GM21367 (cell line): ENCODE results near the gene STYXL2.

ENCODE experiments used
- ATAC-seq: cut with Tn5 transposase; IDR thresholded peaks from one replicate; pipeline ENCODE4 v1.9.1; 2021; ENCODE audit not compliant: unreplicated experiment

STYXL2 gene

DNA sequence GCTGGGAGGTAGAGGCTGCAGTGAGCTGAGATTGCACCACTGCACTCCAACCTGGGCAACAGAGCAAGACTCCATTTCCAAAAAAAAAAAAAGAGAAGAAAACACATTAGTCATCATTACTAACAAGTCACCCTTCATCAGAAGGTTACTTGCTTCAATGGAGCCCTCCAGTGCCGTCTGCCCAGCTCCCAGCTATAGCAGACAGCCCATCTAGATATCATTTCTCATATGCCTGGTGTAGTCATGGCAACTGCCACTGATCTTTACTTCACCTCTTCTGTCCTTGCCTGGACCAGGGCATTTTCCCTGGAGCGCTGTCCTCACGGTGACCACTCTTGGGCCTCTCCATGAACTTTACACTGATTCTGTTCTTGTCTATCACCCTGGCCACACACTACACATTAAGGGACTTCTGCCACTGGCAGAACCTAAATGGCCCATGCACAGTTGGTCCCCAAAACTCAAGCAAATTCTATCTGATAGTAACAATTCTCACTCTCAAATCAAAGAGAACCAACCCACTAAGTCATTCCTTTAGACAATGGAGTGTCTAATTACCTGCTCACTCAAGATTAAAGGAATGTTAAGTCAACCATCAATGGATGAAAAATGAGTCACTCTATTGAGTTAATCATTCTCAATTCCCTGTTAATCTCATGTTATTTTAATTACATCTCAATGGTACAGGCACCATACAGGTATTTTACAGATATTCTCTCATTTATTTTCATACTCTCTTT lies 16.6 kb upstream of the STYXL2 start:
- no peak for ATAC-seq

DNA sequence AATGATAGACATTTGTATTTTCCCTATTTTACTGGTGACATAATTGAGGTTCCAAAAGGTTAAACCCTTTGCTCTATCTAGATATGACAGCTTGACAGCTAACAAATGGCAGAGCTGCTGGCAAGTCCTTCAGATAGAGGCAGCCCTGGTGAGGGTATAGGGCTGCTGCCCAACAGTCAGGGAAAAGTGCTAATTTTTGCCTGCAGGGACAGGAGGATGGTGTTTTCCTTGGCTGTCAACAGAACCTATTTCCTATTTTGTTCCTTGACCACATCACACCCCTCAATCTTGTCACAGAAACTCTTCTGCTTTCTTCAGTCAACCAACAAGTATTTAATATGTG lies 16.0 kb upstream of the STYXL2 start:
- no peak for ATAC-seq

DNA sequence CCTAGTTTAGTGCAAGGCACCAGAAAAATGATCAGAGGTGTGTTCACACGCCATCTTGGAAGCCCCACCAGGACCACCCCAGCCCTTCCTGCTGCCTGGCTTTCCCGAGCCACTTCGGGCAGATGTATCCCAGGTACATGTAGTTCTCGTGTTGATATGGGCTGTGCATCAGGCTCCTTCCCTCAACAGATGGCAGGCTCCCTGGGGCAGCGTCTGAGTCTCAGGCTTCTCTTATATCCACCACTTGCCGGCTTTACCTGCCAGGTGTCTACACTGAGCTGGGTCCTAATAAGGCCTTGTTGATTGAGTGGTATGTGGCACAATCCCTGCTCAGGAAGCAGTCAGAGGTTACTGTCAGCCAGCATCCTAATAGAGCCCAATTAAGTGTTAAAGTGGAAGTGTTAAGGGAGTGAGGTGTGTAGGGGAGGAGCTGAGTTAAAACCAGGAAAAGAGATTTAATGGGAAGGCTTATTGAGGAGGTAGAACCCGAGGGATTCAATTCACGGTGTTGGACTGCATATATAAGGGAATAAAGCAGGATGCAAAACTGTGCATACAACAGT lies 12.2 kb upstream of the STYXL2 start:
- ATAC-seq: no peak

DNA sequence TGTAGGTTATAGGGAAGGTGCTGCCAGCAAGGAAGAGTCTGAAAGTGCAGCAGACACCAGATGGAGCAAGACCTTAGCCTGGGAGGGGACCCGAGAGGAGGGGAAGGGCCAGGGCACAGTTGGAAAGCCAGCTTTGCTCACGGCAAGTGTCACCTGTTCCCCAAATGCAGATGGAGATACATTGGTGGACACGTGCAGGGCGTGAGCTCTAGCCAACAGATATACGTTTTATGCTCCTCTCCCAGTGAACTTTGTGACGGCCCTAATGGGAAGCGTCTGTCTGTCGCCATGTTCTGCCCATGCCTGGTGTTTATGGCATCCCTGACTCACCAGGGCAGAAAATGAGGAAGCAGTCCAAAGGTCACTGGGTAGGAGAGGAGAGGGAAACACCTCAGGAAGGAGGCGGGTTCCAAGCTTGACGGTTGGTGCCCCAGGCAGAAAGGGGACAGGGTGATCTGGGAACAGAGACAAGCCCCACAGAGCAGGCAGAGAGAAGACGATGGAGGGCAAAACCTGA lies 11.3 kb upstream of the STYXL2 start:
- no peak for ATAC-seq

DNA sequence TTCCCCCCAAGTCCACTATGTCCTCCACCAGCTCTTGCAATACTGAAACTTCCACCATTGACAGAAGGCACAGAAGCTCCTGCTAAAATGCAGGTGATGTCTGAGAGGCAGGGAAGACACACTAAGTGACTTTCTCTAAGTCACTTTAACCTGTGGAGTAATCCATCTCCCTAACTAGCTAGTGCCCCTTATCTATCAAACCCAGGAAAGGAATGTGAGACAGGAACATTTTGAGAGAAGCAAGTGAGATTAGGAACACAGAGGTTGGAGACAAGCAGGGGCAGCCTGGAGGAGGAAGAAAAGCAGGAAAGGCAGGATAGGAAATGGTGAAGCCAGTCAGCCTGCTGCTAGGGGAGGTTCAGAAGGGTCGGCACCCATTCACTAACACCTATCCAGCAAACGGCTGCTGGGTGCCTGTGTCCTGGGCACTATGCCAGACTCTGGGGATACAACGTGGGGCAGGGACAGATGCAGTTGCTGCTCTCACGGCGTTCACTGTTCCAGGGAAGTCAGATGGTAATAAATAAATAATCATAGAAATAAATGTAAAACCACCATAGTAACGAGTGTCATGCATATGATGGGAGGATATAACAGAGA lies 10.7 kb upstream of the STYXL2 start:
- no peak for ATAC-seq

DNA sequence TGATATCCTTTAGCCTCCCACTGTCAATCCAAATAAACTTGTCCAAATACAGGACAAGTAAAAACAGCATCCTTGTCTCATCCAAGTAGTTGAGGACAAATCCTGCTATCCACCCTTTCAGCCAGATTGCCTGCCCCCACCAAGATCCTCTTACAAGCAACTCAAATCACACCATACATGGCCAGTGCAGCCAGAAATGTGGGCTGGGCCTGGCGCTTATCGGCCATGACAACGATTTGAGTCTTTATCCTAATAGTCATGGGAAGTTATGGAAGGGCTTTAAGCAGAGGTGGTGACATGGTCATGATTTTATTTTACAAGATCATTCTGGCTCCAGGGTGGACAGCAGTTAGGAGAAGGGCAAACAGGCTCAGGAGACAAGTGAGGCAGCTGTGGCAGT lies 10.0 kb upstream of the STYXL2 start:
- no peak for ATAC-seq

DNA sequence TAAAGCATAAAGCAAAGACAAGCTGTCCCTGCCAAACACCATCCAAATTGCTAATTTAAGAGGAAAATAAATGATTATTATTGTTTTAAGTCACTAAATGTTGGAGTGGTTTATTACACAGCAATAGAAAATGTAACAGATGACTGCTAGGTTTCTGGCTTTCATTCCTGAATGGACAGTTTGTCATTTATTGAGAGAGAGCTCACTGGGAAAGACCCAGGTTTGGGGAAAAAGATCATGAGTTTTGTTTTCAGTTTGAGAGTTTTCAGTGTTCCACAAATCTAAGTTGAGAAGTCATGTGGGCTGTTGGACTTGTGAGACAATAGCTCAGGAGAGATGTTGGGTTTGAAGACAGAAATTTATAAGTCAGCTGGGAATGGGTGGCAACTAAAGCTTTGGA lies 9.1 kb upstream of the STYXL2 start:
- no peak for ATAC-seq

DNA sequence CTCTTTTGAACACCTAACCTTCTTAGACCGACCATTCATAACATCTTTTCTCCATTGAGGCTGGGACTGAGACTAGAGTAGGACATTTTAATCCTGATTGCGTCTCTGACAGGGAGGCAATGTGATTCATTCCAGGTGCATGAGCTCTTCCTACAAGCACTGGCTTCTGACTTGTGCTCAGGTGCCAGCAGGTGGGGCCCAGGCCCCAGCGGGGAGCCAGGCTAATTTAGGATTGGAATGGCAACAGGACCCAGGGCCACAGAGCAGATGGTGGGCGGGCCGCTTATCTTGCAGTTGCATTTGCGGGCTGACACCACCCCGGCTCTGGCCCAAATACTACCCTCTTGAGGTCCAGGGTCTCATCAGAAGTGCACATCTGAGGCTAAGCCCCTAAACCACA lies 7.8 kb upstream of the STYXL2 start:
- no peak for ATAC-seq

DNA sequence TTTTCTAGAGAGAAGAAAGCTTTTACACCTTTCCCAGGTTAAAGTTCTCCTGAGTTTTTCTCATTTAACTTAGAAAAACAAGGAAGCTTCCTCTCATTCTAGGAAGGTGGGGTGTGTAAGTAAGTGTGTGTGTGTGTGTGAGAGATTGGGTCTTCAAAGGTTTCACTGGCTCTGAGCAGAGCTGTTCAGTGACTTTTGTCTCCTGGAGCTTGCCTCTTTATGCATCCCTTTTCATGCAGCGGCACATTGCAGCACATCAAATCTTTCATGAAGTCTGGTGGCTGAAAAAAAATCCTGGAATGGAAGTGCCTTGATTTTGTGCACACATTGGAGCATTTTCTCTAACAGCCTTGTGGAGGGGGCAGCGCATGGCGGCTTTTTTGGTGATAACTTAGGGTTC lies 7.1 kb upstream of the STYXL2 start:
- no peak for ATAC-seq

DNA sequence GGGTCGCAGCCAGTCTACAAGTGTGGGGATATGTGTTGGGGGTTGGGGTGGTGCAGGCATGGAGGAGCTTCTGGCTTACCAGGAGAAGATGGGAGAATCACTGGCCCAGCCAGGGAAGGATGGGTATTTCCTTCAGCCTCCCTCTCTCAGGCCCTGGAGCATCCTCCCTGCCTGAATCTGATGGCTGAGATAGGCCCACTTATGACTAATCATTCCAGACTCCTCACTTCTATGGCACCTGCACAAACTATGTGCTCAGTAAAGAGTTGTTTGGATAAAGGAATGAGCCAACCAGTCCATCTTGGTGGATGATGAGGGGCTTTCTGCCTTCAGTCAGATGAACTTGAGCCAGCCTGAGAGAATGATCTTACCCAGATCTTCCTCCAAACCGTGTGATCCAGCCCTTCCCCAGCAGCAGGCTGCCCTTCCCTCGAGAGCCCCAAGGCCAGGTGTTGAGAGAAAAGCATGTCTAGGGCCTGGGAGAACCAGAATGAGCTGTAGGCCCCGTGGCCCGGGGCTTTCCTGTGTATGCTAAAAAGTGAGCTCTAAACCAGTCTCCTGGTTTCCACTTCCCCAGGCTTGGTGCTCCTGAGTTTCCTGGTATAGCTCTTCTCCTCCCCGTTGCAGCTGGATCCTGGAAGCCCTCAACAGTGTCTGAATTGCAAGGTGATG lies 5.0 kb upstream of the STYXL2 start:
- ATAC-seq: no peak

DNA sequence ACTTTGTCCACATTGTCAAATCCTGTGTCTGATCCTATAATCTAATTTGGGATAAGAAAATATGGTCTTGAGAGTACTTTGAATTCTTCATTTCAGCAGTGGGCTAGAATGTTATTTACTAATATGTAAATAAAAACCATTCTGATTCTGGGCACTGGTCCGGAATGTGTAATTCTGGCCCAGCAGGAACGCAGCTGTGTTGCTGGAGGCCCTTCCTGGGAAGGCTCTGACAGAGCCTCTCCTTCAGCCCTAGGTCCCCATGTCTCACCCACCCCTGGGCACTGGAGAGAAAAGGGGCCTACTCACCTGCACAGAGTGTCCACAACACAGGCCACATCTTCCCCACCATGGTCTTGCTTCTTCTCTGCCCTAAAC lies 3.9 kb upstream of the STYXL2 start:
- no peak for ATAC-seq

DNA sequence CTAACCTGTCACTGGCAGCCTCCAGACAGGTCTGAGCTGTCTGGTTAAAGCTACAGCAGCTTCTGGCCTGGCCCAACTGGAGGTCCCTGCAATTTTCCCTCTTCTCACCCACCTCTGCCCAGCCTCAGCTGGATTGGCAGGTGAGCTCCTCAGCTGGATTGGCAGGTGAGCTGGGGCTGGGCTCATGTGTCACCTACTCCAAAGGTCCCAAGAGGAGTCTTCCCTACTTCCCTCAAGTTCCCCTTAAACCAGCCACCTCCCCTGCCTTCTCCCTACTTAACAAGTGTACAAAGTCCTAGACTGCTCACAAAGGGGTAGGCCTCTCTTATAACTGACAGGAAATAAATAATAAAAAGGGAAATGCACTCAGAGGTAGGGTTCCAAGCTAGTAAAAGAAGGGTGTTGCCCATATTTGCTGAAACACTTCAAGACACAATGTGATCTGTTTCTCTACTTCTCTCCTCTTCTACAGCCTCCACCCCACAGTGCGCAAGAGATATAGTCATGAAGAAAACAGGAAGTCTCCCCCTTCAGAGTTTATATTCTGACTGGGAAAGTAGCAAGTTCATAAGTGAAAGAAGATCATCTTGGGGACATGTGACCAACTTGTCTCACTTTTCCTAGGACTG lies 3.4 kb upstream of the STYXL2 start, which contains the start of gene GPA33:
Gene GPA33, minus strand, starts transcription at position 64 of the 629 bp plus-strand sequence. CDS start 90 bp downstream, outside the sequence.
- ATAC-seq: no peak

DNA sequence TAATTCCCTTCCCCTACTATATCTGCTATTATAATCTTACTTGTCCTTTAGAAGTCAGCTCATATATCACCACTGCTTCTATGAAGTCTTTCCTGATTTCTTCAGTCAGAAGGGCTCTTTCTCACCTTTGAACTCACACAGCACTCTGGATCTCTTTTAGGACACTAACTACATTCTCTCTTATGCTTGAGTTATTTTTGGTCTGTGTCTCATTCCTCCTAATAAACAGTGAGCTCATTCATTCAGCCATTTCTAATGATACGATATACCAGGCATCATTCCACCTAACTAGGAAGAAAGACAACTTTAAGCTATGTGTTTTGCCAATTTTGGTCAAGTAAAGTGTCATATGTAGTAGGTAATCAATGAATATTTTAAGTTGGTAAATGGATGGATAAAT lies 1.2 kb upstream of the STYXL2 start:
- ATAC-seq: no peak

DNA sequence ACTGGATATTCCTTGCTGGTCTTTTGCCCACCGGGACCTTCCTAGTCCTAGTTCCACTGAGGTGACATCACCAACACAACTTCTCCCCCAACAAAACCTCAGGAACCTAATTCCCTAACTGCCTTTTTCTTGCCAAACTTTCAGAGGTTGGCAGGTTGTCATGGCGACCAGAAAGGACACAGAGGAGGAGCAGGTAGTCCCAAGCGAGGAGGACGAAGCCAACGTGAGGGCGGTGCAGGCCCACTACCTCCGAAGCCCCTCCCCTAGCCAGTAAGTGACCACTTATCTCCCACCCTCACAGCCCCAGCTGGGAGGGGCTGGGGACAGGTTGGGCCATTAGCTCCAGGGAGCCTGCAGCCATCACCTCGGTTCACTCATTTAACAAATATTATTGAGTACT lies 815 bp downstream of the STYXL2 start:
- ATAC-seq: no peak

DNA sequence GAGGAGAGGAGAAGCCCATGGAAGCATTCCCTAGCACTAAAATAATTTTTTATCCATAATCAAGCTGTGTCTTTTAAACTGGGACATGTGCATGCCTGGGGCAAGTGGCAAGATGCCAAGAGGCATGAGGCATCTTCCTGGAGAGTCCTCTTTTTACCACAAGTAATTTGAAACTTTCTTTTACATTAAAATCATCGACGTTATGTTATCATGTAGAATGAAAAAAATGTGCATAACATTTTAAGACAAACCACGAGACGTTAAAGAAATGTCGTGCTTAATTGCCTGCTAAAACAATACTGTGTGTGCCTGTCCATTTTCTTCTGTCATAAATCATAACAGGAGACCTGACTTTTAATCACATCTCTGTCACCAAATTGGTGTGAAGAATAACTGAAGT lies 1.5 kb downstream of the STYXL2 start:
- no peak for ATAC-seq

DNA sequence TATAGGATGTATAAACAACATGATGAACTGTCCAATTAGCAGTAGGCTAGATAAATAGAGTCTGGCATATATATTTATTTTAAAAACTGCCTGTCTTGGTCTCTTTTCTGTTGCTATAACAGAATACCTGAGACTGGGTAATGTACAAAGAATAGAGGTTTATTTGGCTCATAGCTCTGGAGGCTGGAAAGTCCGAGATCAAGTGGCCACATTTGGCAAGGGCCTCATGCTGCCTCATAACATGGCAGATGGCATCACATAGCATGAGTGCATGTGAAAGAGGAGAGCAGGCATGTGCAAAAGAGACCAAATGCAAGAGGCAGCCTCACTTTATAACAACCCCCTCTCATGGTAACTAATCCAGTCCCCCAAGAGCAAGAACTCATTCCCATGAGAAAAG lies 6.0 kb downstream of the STYXL2 start:
- no peak for ATAC-seq

DNA sequence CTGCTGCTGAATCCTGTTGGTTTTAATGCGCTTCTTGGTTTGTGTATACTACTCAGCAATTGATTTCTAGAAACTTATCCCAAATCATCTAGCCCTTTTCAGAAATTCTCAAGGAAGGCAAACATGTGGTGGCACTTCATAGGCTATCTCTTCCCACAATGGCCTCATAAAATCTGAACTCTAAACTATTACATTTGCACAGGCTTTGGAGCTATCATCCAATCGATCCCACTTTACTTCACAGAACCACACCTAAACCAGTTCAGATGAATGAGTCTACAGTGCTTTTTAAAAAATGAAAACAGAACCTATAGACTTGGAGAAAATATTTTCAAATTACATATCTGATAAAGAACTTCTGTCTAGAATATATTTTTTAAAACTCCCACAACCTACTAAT lies 6.9 kb downstream of the STYXL2 start:
- ATAC-seq: no peak

DNA sequence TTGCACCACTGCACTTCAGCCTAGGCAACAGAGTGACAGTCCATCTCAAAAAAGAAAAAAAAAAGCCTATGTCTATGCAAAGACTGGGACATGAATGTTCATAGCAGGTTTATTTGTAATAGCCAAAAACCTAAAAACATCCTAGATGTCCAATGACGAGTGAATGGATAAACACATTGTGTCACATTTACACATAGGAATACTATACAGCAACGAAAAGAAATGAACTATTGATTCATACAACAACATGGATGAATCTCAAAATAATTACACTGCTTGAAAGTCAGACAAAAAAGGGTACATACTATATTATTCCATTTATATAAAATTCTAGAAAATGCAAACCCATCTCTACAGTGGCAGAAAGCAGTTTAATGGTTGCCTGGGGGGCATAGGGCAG lies 7.9 kb downstream of the STYXL2 start:
- no peak for ATAC-seq

DNA sequence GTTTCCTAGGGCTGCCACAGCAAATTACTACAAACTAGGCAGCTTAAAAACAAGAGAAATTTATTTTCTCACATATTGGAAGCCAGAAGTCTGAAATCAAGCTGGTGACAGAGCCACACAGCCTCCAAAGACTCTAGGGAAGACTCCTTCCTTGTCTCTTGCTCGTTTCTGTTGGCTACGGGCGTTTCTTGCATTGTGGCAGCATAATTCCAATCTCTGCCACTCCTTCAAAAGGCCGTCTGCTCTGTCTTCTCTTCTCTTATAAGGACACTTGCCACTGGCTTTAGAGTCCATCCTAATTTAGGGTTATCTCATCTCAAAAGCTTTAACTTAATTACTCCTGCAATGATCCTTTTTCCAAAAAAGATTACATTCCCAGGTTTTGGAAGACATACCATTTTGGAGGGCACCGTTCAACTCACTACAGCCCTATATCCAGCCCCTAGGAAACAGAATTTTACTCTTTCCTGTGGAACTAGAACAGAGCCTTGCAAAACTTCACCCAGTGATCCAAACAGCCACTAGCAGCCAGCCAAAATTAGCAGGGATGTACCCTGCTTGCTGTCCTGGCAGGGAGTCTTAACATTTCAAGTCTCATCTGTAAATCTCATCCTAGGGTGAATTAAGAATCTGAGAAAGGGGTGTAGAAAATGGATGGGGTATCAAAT lies 9.2 kb downstream of the STYXL2 start:
- no peak for ATAC-seq

DNA sequence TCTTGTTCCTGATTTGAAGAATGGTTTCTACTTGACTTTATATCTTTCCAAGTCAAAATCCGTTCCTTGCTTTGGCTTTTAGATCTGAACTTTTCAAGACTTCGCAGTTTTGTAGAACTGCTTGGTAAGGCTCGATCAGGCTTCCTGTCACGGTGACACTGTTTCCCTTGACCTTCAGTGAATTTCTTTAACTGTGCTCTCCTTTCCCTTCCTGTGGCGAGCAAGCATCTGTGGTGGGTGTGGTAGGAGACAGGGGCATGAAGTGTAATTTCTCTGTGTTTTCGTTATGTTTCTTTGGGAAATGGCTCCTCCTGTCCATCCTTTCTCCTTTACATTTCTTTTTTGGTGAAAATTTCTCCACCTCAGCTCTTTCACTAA lies 10.4 kb downstream of the STYXL2 start:
- ATAC-seq: no peak
